ENCODE results near the gene PACSIN2.
"Not testable (repeated sequence)": the region's sequence is repeated elsewhere in the genome, so short reads cannot be mapped to it uniquely, and the experiment has no call there.

Gene PACSIN2

DNA sequence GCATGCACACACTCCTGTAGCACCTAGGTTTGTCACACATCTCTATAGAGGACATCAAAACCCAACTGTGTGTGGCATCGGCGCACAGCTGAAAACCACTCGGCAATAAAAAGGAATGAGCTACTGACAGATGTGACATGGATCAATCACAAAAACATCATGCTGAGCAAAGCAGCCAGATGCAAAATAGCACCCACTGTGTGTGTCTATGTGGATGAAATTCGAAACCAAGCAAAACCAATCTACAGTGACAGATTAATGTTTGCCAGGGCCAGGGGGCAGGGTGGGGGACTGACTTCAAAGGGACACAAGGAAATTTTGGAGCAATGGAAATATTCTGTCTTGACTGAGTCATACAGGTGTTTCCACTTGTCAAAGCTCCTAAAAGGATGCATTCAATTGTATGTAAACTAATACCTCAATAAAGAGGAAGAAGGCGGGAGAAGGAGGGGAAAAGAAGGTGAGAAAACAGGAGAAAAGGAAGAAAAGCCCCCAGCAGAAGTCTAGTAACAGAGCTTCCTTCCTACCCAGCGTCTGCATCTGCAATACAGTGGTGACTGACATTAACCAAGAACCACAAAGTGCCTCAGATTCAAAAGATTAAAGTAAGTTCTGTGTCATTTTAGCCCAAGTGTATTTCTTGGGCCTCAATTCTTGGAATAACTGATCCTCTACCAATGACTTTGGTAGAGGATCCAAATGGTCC is 49.8 kb downstream of the PACSIN2 start:
- DNase-seq (ENCODE audit: low read depth in 2 of 2): peak in 1 of 2 donors; percentile 23

DNA sequence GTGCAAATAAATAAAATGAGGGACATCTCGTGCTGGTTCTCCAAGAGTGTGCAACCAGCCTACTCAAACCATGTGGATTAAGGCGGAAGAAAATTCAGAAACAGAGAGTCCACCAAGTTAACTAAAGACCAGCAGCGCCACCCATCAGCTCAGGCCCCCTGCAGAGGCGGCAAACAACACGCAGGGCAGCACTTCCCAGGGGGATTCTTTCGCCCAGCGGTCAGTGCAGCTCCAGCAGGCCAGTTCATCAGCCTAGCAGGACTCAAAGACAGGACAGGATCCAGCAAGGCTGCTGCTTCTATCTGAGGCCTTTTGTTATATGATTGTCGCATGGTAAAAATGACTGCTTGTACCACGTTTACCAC is 51.7 kb downstream of the PACSIN2 start:
- no peak for DNase-seq (ENCODE audit: low read depth in 2 of 2)

- DNase-seq (ENCODE audit: low read depth in 2 of 2): no peak
These were observed 52.4 kb downstream of the PACSIN2 start for GRCh38 chr22:42962295-42963230.

GRCh38 chr22:42961810-42962209 is 53.1 kb downstream of the PACSIN2 start:
- DNase-seq (ENCODE audit: low read depth in 2 of 2): no peak

- not testable (repeated sequence) for DNase-seq (ENCODE audit: low read depth in 2 of 2)
These were observed 53.6 kb downstream of the PACSIN2 start for GRCh38 chr22:42961400-42961690.

GRCh38 chr22:42960531-42961399 is 54.2 kb downstream of the PACSIN2 start:
- DNase-seq (ENCODE audit: low read depth in 2 of 2): no peak

DNA sequence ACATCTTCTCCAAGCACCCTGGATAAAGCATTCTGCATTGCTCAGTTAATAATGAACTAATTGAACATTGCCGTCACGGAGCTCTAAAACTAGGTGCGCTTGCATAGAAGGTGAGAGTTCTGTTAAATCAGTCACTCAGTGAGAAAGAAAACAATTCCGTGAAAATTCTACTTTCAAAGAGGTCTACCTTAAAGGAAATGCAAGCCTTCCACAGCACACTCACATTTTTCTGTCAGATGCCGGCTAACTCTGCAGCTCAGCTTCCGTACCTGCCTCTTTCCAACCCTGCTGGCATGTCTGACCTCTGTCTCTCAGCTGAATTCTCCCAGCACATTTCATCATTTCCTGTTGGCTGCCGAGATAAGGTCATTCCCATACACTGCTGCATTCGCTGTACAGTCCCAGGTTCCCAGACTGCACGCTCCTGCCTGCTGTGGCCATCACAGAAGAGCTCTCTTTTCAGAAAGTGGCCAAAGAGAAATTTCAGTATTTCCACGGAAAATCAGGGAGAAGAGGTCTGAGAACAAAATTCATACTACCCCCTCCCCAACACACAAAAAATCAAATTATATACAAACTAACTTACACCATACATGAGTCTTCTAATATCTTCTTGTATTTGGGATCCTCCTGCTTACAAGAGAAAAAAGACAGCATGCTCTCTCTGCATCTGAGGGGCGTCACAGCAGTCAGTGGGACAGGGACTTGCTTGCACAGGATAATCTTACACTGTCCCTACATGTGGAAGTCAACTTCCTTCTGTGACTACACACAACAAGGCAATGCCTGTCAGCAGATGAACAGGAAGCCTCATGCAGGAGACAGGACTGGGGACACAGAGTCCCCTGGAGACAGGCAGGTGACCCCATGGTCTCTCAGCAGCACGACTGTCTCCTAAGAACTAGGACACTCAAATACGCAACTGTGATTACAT is 55.1 kb downstream of the PACSIN2 start:
- no peak for DNase-seq (ENCODE audit: low read depth in 2 of 2)

- no peak for DNase-seq (ENCODE audit: low read depth in 2 of 2)
These were observed 56.0 kb downstream of the PACSIN2 start for GRCh38 chr22:42958937-42959336.

- DNase-seq (ENCODE audit: low read depth in 2 of 2): no peak
These were observed 57.0 kb downstream of the PACSIN2 start for GRCh38 chr22:42957958-42958357.

- no peak for DNase-seq (ENCODE audit: low read depth in 2 of 2)
These were observed 57.4 kb downstream of the PACSIN2 start for GRCh38 chr22:42957544-42957943.

GRCh38 chr22:42955848-42956247 is 59.1 kb downstream of the PACSIN2 start:
- DNase-seq (ENCODE audit: low read depth in 2 of 2): no peak

- no peak for DNase-seq (ENCODE audit: low read depth in 2 of 2)
These were observed 59.8 kb downstream of the PACSIN2 start for GRCh38 chr22:42955087-42955635.

- DNase-seq (ENCODE audit: low read depth in 2 of 2): not testable (repeated sequence)
These were observed 61.2 kb downstream of the PACSIN2 start for GRCh38 chr22:42953751-42954150.

DNA sequence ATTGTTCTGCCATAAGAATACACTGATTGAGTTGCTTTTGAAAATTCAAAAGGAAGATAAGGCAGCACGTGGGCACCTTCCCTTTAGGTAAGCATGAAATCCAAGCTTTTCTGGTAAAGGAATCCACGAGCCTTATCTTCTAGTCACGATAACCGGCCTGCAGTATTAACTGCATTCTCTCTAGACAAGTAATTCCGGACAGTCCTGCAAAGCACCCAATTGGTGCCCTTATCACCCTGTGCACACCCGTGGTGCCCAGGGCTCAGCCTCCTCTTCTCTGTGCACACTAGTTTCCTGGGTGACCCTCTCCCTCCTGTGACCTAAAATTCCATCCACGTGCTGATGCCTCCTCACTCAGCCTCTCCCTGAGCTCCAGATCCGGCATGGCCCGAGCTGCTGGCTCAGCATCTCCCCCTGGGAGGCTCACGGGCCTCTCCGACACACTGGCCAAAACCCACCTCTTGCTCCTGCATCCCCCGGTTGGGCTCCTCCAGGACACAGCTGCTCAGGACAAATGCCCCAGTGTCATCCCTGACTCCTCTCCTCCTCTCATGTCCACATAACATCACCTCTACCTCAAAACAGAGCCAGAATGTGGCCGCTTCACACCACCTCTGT is 63.7 kb downstream of the PACSIN2 start:
- no peak for DNase-seq (ENCODE audit: low read depth in 2 of 2)

GRCh38 chr22:42950281-42950680 is 64.7 kb downstream of the PACSIN2 start:
- DNase-seq (ENCODE audit: low read depth in 2 of 2): no peak

DNA sequence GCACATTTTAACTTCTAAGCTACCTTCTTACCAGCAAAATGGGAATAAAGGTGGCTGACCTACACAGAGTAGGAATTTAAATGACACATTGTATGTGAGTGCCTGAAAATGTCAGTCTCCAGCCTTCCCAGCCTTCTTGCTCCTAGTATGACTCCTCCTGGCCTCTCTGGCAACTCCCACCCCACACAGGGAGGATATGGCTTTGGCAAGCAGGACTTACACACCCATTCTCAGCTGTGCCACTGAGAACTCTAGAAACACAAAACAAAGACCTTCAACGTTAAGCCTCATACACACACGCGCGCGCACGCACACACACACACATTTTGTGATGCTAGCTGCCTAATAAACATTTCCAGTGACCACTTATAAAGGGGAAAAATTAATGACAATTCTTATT is 65.8 kb downstream of the PACSIN2 start:
- DNase-seq (ENCODE audit: low read depth in 2 of 2): no peak

DNA sequence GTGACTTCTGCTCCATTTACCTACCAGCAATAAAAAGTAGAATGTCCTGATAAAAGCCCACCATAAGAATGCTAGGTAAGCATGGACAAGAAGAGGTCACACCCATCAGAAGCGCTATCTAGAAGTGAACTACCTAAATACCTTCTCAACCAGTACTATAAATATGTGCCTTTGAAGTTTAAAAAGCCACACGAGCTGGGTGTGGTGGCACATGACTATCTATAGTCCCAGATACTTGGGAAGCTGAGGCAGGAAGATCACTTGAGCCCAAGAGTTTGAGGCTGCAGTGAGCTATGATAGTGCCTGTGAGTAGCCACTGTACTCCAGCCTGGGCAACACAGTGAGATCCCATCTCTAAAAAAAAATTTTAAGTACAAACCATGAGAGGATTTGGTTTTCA is 66.7 kb downstream of the PACSIN2 start:
- DNase-seq (ENCODE audit: low read depth in 2 of 2): no peak

DNA sequence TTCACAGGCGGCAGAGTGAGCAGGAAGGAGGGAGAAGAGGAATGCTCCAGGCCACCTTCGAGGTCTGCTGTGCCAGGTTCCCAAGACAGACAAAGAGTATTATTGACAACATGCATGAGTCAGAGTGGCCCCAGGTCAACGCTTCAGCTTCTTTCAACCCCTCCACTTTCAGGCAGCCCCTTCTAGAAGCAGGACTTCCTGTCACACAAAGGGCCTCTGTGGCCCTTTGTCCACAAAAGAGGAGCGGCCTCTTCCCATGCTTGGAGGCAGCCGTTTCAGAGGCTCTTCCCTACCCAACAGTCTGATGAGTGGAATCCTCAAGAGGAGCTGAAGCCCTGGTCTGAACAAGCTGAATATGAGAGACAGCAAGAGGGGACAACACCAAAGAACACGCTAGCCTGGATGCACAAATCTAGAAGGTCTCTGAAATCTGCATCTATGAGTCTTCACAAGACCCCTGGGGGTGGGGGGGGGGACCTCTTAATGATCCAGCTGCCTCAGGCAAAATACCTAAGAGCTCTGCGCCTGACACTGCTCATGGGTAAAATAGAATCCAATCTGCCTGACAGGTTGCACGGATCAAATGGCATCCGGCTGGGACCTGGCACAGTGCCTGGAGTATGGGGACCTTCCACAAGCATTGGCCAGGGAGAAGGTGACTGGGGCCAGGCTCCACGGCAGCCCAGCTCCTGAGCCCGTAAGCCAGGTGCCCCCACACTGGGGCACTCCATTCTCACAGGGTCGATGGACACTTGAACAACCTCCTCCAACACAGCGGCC is 67.5 kb downstream of the PACSIN2 start:
- no peak for DNase-seq (ENCODE audit: low read depth in 2 of 2)

GRCh38 chr22:42946546-42947198 is 68.3 kb downstream of the PACSIN2 start:
- no peak for DNase-seq (ENCODE audit: low read depth in 2 of 2)
